DMS53 (cell line): ENCODE data around the gene DPP6.

ENCODE experiments used
- DNase-seq: peaks from one replicate; lab custom pipeline; 2025; lab: John Stamatoyannopoulos, UW

Gene DPP6

GRCh38 chr7:154860621-154861375 lies 808.6 kb downstream of the DPP6 start:
- DNase-seq, result no peak

DNA sequence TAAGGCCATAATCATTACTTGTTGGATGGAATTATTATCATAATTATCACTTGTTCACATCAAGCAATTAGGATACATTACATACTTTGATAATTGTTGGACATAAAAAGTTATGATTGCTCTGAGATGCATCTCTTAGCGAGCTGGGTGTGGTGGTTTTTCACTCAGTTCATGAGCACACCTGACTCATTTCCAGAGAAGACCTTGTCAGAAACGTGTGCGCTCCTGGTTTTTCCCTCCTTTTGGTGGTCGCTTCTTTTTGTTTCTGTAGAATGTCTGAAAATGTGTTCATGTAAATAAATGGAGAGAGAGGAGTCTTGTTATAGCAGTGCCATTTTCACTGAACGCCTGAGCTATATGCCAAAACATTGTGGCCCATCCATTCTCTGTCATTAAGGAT lies 809.4 kb downstream of the DPP6 start:
- DNase-seq, result no peak

DNA sequence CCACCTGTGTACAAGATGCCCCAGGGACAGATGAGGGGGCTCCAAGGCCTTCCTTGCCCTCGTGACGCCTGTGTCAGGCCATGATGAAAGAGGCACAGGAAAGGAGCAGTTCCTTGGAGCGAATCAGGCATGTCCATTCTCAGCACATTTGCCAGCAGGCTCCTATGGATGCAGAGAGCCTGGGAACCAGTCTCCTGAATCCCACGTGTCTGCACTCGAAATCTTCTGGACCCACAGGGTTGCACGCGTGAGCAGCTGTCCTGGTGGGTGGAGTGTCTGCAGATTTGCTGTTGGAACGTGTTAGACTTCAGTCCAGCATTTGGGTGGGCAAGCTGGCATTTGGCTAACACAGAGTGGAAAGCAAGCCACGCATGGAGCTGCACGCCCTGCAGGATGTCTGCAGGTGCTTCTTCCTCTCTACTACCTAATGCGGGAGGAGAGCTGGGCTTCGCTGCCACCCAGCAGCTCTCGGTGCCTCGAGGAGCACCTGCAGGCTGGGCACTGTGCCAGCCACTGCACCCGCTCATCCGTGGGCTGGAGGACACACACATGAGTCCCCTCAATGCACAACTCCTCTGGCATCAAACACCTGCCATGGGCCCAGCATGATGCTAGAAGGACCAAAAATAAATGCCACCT lies 810.1 kb downstream of the DPP6 start:
- DNase-seq, result no peak

- DNase-seq, result no peak
Observed at GRCh38 chr7:154863766-154864522, 811.7 kb downstream of the DPP6 start.

DNA sequence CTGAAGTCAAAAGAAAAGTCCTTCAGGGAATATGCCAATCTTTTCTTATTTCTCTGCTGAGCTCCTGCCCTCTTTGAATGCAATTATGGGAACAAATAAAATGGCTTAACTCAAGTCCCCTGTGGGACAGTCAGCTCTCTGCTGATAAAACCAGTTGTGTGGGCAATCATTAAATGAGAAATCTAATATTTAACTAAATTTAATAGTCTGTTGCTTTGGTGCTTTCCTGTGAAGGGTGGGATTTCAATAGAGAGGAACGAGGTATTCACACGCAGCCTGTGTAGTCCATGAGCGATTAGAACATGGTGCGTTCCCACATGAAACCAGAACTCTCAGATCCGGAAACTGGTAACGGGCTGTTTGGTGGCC lies 812.3 kb downstream of the DPP6 start:
- DNase-seq, result no peak

GRCh38 chr7:154865984-154866685 lies 813.9 kb downstream of the DPP6 start:
- DNase-seq, result no peak

- no peak for DNase-seq
Observed at GRCh38 chr7:154867068-154867467, 814.9 kb downstream of the DPP6 start.

DNA sequence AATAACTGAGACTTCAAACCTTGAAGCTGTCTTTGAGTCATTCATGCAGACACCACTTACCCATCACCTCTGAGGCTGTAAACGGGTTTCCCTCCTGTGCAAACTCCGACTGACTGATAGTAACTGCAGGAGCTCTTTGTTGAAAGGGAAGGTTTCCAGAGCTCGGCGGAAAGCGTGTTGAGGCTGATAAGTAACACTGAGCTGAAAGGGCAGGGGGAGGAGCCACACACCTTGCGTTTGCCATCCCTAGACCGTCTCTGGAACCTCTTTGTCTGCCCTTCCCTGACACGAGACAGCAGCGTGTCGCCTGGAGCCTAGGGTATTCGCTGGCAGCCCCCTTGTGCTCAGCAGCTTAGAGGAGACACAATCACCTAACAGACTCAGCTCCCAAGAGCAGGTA lies 816.7 kb downstream of the DPP6 start:
- DNase-seq, result no peak

- no peak for DNase-seq
Observed at GRCh38 chr7:154869436-154869835, 817.2 kb downstream of the DPP6 start.

- no peak for DNase-seq
Observed at GRCh38 chr7:154871507-154871906, 819.3 kb downstream of the DPP6 start.

DNA sequence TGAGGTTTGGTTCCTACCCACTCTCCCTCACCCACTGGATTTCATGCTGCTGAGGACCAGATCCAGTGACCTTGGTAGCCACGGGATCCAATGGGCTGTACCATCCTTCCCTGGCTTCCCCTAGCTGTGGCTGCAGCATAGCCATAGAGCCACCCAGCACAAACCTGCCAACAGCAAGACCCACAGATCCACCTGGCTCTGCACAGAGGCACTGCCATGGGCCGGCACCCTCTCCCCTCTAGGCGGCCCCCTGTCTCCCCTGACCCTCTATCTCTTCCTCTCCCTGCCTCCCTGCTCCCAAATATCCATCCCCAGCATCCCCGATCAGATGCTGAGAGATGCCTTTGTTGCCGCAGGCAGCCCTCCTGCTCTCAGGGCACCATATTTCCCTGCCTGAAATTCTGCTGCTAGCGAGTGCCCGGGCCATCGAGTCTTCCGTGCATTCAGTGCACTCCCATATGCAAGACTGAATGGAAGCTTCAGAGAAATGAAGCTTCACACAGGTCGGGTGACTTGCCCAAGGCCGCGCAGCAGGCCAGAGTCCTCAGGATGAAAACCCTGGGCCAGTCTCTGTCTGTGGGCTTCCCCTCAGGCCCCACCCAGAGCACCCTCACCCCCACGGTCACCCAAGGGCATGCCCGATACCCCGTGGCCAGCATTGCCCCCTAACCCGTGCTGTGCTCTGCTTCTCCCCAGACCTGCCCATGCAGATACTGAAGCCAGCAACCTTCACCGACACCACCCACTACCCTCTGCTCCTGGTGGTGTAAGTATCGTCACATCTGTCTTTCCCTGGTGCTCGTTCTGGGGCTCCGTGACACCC lies 819.9 kb downstream of the DPP6 start:
- DNase-seq, result no peak

DNA sequence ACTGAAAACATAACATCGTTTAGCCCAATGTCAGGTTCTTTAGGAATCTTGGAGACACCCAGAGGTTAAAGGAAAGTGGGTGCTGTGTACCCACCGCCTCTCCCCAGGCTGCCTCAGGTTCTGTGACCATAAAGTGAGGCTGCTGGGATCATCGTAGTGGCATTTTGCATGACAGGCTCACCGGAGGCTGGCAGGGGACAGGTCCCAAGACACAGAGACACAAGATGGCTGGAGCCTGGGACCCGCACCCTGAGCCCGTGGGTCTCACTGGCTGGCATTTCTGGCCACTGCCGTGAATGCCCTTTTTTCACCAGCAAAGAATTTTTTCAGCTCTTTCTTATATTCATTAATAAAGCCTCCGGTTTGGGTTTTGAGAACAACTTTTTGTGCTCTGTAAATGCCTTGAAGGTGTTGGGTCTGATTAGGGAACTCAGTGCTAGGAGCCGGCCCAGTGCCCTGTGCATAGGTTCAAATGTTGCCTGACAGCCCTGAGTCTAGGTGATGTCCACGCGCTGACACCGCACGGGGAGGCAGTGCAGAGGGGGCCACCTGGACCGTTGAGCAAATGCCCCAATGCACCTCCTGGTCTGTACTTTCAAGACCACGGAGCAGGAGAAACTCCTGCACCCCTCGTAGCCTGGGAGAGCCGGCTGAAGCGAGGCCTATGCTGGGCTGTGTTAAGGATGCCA lies 820.8 kb downstream of the DPP6 start:
- DNase-seq, result no peak

- no peak for DNase-seq
Observed at GRCh38 chr7:154873500-154874121, 821.4 kb downstream of the DPP6 start.

DNA sequence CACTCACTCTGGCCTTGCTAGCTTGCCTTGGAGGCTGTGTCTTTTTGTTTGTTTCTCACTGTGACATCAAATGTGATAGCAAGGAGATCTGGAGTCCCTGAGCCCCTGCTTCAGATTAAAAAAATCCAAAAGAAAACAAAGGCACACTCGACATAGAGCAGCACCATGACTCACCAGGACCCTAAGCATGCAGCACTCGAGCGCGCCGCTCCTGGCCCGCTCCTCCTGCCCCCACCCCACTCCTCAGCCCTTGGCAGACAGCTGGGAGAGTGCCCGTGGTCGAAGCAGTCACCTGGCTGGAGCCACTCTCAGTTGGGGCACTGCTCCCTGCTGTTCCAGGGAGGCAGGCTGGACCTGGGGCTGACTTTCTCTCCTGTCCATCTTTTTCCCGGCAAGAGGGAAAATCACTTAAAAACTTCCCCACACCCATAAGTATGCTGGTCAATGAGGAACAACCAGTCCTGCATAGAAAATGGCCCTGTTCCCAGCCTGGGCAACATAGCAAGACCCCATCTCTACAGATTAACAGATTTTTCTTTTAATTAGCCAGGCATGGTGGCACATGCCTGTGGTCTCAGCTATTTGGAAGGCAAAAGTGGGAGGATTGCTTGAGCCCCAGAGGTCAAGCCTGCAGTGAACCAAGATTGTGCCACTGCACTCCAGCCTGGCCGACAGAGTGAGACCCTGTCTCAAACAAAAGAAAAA lies 822.4 kb downstream of the DPP6 start:
- DNase-seq, result no peak

- no peak for DNase-seq
Observed at GRCh38 chr7:154875297-154875696, 823.1 kb downstream of the DPP6 start.

DNA sequence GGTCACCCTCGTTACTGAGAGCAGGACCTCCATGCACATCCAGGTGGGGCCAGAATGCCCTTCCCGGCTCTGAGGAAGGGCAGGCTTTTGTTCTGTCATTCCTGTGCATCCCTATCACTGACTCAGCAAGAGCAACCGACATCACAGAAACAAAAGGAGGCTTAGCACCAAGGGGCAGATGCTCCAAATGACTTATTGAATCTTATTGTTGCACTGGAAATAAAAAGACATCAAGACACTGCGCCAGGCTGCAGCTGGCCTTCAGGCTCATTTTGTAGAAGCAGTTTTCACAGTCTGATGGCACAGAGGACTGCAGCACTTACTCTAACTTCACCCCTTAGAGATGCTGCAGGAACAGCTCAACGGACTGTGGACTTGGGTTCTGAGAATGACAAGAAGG lies 824.3 kb downstream of the DPP6 start:
- no peak for DNase-seq

DNA sequence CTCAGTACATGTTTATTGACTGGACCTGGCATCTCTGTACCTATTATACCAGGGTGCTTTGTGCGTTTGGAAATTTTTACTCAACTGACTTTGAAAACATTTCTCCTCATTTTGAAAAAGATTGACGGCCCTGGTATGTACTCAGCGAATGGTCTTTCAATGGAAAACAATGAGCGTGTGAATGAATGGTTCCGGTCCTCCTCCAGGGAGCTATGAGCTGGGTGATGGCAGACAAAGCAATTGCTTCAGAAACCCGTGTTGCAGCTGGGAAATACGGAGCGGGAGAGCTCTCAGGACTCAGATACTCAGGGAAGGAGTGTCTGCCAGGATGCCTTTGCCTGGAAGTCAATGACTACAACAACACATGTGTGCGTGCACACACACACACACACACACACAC lies 824.8 kb downstream of the DPP6 start:
- DNase-seq, result no peak

DNA sequence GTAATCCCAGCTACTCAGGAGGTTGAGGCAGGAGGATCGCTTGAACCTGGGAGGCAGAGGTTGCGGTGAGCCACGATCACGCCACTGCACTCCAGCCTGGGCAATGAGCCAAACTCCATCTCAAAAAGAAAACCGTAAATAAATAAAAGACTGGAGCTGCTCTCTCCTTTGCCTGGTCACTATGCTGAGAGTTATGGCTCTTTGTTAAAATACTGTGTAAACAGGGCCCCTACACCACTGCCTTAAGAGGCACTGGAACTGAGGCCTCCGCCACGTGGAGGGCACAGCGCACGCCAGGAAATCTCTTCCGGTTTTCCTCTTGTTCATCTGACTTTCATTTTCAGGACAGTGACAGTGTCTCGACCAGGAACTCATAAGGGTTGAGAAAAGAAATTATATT lies 827.4 kb downstream of the DPP6 start:
- DNase-seq, result peak; percentile 71

GRCh38 chr7:154880513-154880912 lies 828.3 kb downstream of the DPP6 start:
- DNase-seq, result no peak

DNA sequence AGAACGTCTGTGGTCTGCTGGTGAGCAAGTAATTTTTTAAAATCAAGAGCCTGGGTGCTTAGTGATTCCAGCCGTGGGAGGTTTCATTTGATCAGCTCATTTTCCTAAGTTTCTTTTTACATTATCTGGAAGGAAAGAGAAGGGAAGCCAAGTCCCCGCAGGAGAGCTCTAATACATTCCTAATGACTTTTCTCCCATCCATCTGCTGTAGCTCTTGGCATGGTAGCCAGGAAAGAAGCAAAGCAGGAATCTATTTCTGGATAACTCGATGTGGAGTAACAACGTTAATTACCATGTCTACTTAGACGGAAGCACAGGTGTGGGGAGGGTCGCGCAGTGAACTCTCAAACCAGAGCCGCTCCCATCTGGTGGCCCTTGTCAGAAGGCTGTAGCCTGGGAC lies 828.8 kb downstream of the DPP6 start:
- DNase-seq, result no peak
